ENCODE measurements around the gene ANKRD13D. TPM values are rescaled to one million over a fixed set of nuclear protein-coding genes. Genes with fewer than 3 reads are reported as not detected.

Gene ANKRD13D
- polyA plus RNA-seq, 1 donor from 2014 or later = 93.5 TPM

- H3K27ac ChIP-seq (ENCODE audit: low read length) = no peak overlapping the region
- H3K79me2 ChIP-seq (replicated peaks; ENCODE audit: insufficient read depth, low read length) = no peaks in the 10 kb centered on the region
- no peaks in the 10 kb centered on the region for H3F3A ChIP-seq (ENCODE audit: insufficient read depth, low read length, poor library complexity, severe bottlenecking)
- H3K4me3 ChIP-seq (ENCODE audit: low read length) = no peak overlapping the region
- peaks cover 17% of the 10 kb centered on the region for H3K27me3 ChIP-seq (ENCODE audit: insufficient read depth, low read depth, low read length)
- no peak for TF ChIP-seq TAF1 (IDR thresholded peaks at IDR 0.05; ENCODE audit: low read depth)
- no peaks in the 10 kb centered on the region for H3K9me2 ChIP-seq (ENCODE audit: insufficient read depth, low read length)
- H3K36me3 ChIP-seq (ENCODE audit: insufficient read depth, low read length) = no peaks in the 10 kb centered on the region
- H3K4me2 ChIP-seq (ENCODE audit: low read length) = no peak overlapping the region
- H4K20me1 ChIP-seq (ENCODE audit: insufficient read depth) = no peaks in the 10 kb centered on the region
- H3K9ac ChIP-seq (ENCODE audit: low read length) = no peak overlapping the region
- H3K9me3 ChIP-seq (ENCODE audit: low read length) = no peaks in the 10 kb centered on the region
- H2AFZ ChIP-seq (ENCODE audit: low read depth, low read length) = no peak overlapping the region
Measured at GRCh38 chr11:67304511-67305113, 15.5 kb downstream of the ANKRD13D start.

GRCh38 chr11:67306769-67307544, 17.9 kb downstream of the ANKRD13D start:
- Histone ChIP-seq H3K4me3 (ENCODE audit: low read length) (no peak overlapping the region), H3K9ac (ENCODE audit: low read length) (no peak overlapping the region), H3K27me3 (ENCODE audit: insufficient read depth, low read depth, low read length) (peaks cover 17% of the 10 kb centered on the region), H3K36me3 (ENCODE audit: insufficient read depth, low read length) (no peaks in the 10 kb centered on the region), H3K27ac (ENCODE audit: low read length) (no peak overlapping the region), H3F3A (ENCODE audit: insufficient read depth, low read length, poor library complexity, severe bottlenecking) (no peaks in the 10 kb centered on the region), H3K9me2 (ENCODE audit: insufficient read depth, low read length) (no peaks in the 10 kb centered on the region), H3K79me2 (replicated peaks; ENCODE audit: insufficient read depth, low read length) (no peaks in the 10 kb centered on the region), H2AFZ (ENCODE audit: low read depth, low read length) (no peak overlapping the region), H3K9me3 (ENCODE audit: low read length) (no peaks in the 10 kb centered on the region), H3K4me2 (ENCODE audit: low read length) (no peak overlapping the region), H4K20me1 (ENCODE audit: insufficient read depth) (no peaks in the 10 kb centered on the region)
- TF ChIP-seq, protein P1, sequence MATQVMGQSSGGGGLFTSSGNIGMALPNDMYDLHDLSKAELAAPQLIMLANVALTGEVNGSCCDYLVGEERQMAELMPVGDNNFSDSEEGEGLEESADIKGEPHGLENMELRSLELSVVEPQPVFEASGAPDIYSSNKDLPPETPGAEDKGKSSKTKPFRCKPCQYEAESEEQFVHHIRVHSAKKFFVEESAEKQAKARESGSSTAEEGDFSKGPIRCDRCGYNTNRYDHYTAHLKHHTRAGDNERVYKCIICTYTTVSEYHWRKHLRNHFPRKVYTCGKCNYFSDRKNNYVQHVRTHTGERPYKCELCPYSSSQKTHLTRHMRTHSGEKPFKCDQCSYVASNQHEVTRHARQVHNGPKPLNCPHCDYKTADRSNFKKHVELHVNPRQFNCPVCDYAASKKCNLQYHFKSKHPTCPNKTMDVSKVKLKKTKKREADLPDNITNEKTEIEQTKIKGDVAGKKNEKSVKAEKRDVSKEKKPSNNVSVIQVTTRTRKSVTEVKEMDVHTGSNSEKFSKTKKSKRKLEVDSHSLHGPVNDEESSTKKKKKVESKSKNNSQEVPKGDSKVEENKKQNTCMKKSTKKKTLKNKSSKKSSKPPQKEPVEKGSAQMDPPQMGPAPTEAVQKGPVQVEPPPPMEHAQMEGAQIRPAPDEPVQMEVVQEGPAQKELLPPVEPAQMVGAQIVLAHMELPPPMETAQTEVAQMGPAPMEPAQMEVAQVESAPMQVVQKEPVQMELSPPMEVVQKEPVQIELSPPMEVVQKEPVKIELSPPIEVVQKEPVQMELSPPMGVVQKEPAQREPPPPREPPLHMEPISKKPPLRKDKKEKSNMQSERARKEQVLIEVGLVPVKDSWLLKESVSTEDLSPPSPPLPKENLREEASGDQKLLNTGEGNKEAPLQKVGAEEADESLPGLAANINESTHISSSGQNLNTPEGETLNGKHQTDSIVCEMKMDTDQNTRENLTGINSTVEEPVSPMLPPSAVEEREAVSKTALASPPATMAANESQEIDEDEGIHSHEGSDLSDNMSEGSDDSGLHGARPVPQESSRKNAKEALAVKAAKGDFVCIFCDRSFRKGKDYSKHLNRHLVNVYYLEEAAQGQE (IDR thresholded peaks at IDR 0.05; ENCODE audit: borderline replicate concordance) = no peak
- TF ChIP-seq RAD21 (conservative IDR thresholded peaks at IDR 0.05) (no peak), EZH2 (IDR thresholded peaks at IDR 0.05; ENCODE audit: borderline replicate concordance, insufficient read depth, low read length, poor library complexity, severe bottlenecking) (no peak), SMC3 (conservative IDR thresholded peaks at IDR 0.05; ENCODE audit: poor library complexity) (no peak), TAF1 (IDR thresholded peaks at IDR 0.05; ENCODE audit: low read depth) (no peak), MXI1 (conservative IDR thresholded peaks at IDR 0.05; ENCODE audit: poor library complexity, severe bottlenecking) (no peak), POLR2AphosphoS5 (IDR thresholded peaks at IDR 0.05) (no peak), EP300 (conservative IDR thresholded peaks at IDR 0.05; ENCODE audit: poor library complexity, severe bottlenecking) (no peak)
- TF ChIP-seq, protein P2, sequence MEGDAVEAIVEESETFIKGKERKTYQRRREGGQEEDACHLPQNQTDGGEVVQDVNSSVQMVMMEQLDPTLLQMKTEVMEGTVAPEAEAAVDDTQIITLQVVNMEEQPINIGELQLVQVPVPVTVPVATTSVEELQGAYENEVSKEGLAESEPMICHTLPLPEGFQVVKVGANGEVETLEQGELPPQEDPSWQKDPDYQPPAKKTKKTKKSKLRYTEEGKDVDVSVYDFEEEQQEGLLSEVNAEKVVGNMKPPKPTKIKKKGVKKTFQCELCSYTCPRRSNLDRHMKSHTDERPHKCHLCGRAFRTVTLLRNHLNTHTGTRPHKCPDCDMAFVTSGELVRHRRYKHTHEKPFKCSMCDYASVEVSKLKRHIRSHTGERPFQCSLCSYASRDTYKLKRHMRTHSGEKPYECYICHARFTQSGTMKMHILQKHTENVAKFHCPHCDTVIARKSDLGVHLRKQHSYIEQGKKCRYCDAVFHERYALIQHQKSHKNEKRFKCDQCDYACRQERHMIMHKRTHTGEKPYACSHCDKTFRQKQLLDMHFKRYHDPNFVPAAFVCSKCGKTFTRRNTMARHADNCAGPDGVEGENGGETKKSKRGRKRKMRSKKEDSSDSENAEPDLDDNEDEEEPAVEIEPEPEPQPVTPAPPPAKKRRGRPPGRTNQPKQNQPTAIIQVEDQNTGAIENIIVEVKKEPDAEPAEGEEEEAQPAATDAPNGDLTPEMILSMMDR (IDR thresholded peaks at IDR 0.05; ENCODE audit: poor library complexity, severe bottlenecking) = no peak

Data from neural cell (in vitro differentiated cells).